ENCODE data around the gene TENM4.

The TENM4 gene

DNA sequence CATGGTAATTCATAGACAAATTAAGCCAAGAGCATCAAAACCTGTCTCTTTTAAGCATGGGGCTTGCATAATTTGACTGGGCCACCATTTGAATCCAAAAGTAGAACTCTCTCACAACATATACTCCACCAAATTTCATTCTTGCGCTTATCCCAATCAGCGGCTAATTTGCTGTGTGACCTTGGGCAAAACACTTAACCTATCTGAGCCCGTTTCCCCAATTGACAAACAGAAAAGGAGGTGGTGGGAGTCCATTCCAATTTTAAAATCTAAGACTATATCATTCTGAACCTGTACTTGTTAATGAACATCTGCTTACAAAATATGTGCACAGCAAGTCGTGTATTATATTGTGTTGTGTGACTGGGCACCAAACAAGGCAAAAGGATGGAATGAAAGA is 528.1 kb downstream of the TENM4 start:
- TF ChIP-seq, protein P1, sequence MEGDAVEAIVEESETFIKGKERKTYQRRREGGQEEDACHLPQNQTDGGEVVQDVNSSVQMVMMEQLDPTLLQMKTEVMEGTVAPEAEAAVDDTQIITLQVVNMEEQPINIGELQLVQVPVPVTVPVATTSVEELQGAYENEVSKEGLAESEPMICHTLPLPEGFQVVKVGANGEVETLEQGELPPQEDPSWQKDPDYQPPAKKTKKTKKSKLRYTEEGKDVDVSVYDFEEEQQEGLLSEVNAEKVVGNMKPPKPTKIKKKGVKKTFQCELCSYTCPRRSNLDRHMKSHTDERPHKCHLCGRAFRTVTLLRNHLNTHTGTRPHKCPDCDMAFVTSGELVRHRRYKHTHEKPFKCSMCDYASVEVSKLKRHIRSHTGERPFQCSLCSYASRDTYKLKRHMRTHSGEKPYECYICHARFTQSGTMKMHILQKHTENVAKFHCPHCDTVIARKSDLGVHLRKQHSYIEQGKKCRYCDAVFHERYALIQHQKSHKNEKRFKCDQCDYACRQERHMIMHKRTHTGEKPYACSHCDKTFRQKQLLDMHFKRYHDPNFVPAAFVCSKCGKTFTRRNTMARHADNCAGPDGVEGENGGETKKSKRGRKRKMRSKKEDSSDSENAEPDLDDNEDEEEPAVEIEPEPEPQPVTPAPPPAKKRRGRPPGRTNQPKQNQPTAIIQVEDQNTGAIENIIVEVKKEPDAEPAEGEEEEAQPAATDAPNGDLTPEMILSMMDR (IDR thresholded peaks at IDR 0.05), result no peak
- H3K27ac Mint-ChIP-seq, result peak overlapping the region; percentile 37
- DNase-seq, result no peak
- H3K4me1 Mint-ChIP-seq, result peaks cover 65% of the 10 kb centered on the region
- no peaks in the 10 kb centered on the region for H3K9me3 Mint-ChIP-seq
- no peak overlapping the region for H3K4me3 Mint-ChIP-seq
- H3K36me3 Mint-ChIP-seq (ENCODE audit: low read depth), result peaks cover 20% of the 10 kb centered on the region
- H3K27me3 Mint-ChIP-seq (ENCODE audit: low read depth, poor library complexity), result peaks cover 3% of the 10 kb centered on the region

DNA sequence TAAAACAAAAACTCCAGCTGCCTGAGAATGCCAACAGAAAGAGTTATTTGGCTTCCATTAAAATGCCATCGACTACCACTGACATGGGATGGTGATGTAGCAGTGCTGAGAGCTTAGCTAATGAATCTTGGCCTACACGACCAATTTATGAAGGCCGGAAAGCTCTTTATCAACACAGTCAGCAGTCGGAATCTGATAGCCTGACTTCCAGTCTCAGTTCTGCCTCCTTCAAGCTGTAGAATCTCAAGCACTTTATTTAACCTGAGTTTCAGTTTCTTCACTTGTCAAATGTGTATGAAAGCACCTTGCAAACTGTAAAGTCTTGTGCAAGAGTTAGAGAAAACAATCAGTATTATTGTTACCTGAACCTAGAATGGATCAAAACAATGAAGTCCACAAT is 530.5 kb downstream of the TENM4 start:
- no peak for DNase-seq
- H3K4me3 Mint-ChIP-seq, result no peak overlapping the region
- H3K27ac Mint-ChIP-seq, result peak overlapping the region; percentile 85
- peaks cover 21% of the 10 kb centered on the region for H3K36me3 Mint-ChIP-seq (ENCODE audit: low read depth)
- peaks cover 3% of the 10 kb centered on the region for H3K27me3 Mint-ChIP-seq (ENCODE audit: low read depth, poor library complexity)
- H3K9me3 Mint-ChIP-seq, result no peaks in the 10 kb centered on the region
- H3K4me1 Mint-ChIP-seq, result peaks cover 57% of the 10 kb centered on the region
- TF ChIP-seq, protein P1 (IDR thresholded peaks at IDR 0.05), result no peak

DNA sequence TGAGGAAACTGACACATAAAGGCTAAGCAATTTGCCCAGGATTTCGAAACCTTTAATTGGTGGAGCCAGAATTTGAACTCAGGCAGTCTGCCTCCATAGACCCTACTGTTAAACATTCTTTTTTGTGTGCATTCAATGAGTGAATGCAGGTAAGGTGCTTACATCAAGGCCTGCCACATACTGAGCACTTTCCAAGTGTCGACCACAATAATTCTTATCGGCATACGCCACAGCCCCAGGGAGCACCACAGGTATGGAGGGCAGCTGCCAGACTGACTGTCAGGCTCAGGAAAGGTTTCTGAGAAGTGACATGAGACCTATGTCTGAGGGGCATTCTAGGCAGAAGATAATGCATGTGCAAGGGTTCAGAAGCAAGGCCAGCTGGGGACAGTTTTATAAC is 531.4 kb downstream of the TENM4 start:
- peaks cover 48% of the 10 kb centered on the region for H3K4me1 Mint-ChIP-seq
- peaks cover 24% of the 10 kb centered on the region for H3K36me3 Mint-ChIP-seq (ENCODE audit: low read depth)
- H3K4me3 Mint-ChIP-seq, result no peak overlapping the region
- DNase-seq, result no peak
- no peaks in the 10 kb centered on the region for H3K9me3 Mint-ChIP-seq
- peak overlapping the region; percentile 14 for H3K27ac Mint-ChIP-seq
- H3K27me3 Mint-ChIP-seq (ENCODE audit: low read depth, poor library complexity), result no peaks in the 10 kb centered on the region
- TF ChIP-seq, protein P1 (IDR thresholded peaks at IDR 0.05), result no peak

DNA sequence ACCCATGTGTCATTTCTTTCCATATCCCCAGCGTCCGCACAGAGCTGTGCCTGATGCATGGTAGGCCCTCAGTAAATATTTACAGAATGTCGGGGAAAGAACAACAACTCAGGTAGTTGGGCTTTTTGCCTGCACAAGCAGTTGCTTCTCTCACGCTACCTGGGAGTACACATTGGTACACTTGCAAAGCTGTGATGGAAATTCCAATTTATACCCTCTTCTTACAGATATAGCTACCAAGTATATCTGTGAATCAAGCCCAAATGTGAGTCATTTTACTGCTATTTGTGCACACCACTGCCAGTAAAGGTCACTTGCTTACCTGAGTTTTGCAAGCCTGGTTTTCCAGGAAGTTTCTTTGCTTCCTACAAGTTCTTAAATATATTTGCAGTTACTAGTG is 533.2 kb downstream of the TENM4 start:
- H3K9me3 Mint-ChIP-seq, result no peaks in the 10 kb centered on the region
- DNase-seq, result no peak
- H3K4me1 Mint-ChIP-seq, result peaks cover 32% of the 10 kb centered on the region
- no peaks in the 10 kb centered on the region for H3K27me3 Mint-ChIP-seq (ENCODE audit: low read depth, poor library complexity)
- H3K27ac Mint-ChIP-seq, result peak overlapping the region; percentile 68
- H3K36me3 Mint-ChIP-seq (ENCODE audit: low read depth), result peaks cover 32% of the 10 kb centered on the region
- TF ChIP-seq, protein P1 (IDR thresholded peaks at IDR 0.05), result no peak
- no peak overlapping the region for H3K4me3 Mint-ChIP-seq

DNA sequence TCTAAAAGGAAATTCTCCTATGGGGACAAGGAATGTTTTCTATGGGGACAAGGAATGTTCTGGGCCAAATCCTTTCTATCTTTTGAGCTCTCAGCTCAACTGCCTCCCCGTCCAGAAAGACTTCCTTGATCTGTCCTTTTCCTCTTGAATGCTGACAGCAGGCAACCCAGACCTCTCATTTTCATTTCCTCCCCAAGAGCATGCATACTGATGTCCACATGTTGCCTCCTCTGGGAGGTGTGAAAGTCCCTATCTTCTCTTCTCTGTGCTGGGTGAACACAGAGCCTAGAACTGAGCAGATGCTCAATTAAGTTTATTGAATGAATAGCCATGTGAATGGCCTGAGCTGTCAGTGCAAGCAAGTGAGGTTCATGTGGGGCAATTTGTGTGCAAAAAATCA is 534.3 kb downstream of the TENM4 start:
- Mint-ChIP-seq H3K9me3 (no peaks in the 10 kb centered on the region), H3K4me3 (no peak overlapping the region), H3K36me3 (ENCODE audit: low read depth) (peaks cover 38% of the 10 kb centered on the region), H3K4me1 (peaks cover 27% of the 10 kb centered on the region), H3K27ac (peak overlapping the region; percentile 36), H3K27me3 (ENCODE audit: low read depth, poor library complexity) (no peaks in the 10 kb centered on the region)
- TF ChIP-seq, protein P1 (IDR thresholded peaks at IDR 0.05), result no peak
- DNase-seq, result no peak

DNA sequence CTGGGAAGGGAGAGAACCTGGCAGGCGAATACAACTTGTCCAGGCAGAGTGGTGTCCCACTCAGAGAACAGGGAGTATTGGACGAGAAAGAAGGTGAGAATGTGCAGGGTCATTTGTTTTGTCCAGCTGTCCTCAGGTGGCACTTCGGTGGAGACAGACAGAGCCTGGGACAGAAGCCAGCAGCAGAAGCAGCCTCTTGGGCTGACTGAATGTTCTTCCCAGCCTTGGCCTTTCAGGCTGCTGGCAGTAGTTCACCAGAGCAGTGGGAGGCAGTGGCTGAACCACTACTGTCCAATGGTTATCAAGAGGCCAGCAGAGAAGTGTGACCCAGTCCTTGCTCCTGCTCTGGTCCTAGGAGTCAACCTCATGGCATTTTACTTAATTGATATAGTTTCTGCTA is 535.1 kb downstream of the TENM4 start:
- Mint-ChIP-seq H3K4me3 (no peak overlapping the region), H3K4me1 (peaks cover 19% of the 10 kb centered on the region), H3K36me3 (ENCODE audit: low read depth) (peaks cover 44% of the 10 kb centered on the region), H3K27me3 (ENCODE audit: low read depth, poor library complexity) (no peaks in the 10 kb centered on the region), H3K9me3 (no peaks in the 10 kb centered on the region), H3K27ac (no peak overlapping the region)
- no peak for DNase-seq
- TF ChIP-seq, protein P1 (IDR thresholded peaks at IDR 0.05), result no peak

Measured in nephron progenitor cell (in vitro differentiated cells).